Measurements from ENCODE around the gene NOL4L.

DNA sequence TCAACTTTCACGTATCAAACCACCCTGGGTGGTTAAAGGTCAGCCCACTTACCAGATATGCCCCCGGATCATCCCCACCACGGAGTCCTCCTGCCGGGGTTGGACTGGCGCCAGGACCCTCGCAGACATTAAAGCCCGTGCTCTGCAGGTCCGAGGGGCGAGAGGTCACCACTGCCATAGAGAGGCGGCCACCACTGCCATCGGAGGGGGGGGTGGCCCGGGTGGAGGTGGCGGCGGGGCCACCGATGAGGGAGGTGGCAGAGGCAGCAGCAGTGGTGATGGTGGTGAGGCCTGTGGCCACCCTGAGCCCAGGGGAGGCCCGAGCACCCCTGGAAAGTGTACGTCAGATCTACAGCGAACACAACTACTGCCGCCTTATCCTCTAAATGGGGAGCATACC, 150.7 kb downstream of the NOL4L start:
- TF ChIP-seq, protein P1, sequence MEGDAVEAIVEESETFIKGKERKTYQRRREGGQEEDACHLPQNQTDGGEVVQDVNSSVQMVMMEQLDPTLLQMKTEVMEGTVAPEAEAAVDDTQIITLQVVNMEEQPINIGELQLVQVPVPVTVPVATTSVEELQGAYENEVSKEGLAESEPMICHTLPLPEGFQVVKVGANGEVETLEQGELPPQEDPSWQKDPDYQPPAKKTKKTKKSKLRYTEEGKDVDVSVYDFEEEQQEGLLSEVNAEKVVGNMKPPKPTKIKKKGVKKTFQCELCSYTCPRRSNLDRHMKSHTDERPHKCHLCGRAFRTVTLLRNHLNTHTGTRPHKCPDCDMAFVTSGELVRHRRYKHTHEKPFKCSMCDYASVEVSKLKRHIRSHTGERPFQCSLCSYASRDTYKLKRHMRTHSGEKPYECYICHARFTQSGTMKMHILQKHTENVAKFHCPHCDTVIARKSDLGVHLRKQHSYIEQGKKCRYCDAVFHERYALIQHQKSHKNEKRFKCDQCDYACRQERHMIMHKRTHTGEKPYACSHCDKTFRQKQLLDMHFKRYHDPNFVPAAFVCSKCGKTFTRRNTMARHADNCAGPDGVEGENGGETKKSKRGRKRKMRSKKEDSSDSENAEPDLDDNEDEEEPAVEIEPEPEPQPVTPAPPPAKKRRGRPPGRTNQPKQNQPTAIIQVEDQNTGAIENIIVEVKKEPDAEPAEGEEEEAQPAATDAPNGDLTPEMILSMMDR (IDR thresholded peaks at IDR 0.05): no peak
- TF ChIP-seq POLR2A (IDR thresholded peaks at IDR 0.05): no peak

Measured in thyroid gland (tissue), 4 donors.